Measurements from ENCODE around the gene DNAH11.

DNA sequence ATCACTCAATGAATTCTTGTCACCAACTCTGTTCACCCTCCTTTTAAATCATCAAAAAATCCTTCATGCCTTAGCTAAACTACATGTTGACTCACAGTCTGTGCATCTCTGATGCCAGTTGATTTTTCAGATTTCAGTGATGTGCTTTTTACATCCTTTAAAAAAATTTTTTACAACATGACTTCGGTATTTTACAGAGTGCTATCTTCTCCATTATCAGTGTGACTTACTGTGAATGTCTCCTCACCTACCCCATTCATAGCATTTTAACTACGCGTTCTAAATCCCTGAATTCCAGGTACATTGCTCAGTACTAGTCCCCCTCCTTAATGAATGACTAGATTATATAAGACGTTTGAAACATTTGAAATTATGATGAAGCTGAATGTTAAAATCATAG, 98.7 kb downstream of the DNAH11 start:
- TF ChIP-seq CTCF (IDR thresholded peaks at IDR 0.05) = no peak
- TF ChIP-seq POLR2A (IDR thresholded peaks at IDR 0.05) = no peak
